ENCODE measurements around the gene KCNK1. TPM values are rescaled to one million over a fixed set of nuclear protein-coding genes. Genes with fewer than 3 reads are reported as not detected.

Gene KCNK1
- total and polyA plus RNA-seq, 2 of the 8 experiments (the other 6 are each of a cell fraction or from before 2014, with no cell fraction given), result 11.9 to 16.5 TPM

DNA sequence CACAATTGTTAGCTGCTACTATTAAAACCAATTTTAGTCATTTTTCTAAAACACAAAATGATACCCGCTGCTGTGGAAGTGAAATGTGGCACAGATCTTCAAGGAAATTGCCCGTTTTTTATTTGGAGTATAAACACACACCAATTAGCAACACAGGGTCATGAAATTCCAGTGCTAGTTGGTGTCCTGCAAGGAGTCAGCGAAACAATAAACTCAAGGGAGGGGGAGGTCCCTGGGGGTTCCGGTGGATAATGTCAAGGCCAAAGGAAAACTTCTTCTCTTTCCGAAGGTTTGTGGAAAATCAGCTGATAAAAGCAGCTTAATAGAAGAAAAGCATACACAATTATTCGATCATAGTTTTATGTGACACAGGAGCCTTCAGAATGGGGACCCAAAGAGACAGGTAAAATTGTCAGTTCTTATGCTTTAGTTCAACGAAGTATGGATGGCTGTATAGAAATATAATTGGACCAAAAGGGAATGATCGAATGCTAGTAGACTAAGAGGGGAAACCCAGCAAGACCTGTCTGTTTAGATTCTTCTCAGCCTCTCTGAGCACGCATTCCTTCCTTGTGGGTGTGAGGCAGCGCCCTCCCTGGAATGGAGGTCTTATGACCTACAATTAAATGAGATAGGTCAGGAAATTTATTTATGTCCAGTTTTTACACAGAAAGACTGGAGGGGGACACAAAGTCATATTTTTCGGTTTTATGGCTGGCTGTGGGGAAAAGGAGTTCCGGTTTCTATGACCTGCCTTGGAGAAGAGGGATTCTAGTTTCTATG lies 65.9 kb downstream of the KCNK1 start (continued):
- TF ChIP-seq, protein P1, sequence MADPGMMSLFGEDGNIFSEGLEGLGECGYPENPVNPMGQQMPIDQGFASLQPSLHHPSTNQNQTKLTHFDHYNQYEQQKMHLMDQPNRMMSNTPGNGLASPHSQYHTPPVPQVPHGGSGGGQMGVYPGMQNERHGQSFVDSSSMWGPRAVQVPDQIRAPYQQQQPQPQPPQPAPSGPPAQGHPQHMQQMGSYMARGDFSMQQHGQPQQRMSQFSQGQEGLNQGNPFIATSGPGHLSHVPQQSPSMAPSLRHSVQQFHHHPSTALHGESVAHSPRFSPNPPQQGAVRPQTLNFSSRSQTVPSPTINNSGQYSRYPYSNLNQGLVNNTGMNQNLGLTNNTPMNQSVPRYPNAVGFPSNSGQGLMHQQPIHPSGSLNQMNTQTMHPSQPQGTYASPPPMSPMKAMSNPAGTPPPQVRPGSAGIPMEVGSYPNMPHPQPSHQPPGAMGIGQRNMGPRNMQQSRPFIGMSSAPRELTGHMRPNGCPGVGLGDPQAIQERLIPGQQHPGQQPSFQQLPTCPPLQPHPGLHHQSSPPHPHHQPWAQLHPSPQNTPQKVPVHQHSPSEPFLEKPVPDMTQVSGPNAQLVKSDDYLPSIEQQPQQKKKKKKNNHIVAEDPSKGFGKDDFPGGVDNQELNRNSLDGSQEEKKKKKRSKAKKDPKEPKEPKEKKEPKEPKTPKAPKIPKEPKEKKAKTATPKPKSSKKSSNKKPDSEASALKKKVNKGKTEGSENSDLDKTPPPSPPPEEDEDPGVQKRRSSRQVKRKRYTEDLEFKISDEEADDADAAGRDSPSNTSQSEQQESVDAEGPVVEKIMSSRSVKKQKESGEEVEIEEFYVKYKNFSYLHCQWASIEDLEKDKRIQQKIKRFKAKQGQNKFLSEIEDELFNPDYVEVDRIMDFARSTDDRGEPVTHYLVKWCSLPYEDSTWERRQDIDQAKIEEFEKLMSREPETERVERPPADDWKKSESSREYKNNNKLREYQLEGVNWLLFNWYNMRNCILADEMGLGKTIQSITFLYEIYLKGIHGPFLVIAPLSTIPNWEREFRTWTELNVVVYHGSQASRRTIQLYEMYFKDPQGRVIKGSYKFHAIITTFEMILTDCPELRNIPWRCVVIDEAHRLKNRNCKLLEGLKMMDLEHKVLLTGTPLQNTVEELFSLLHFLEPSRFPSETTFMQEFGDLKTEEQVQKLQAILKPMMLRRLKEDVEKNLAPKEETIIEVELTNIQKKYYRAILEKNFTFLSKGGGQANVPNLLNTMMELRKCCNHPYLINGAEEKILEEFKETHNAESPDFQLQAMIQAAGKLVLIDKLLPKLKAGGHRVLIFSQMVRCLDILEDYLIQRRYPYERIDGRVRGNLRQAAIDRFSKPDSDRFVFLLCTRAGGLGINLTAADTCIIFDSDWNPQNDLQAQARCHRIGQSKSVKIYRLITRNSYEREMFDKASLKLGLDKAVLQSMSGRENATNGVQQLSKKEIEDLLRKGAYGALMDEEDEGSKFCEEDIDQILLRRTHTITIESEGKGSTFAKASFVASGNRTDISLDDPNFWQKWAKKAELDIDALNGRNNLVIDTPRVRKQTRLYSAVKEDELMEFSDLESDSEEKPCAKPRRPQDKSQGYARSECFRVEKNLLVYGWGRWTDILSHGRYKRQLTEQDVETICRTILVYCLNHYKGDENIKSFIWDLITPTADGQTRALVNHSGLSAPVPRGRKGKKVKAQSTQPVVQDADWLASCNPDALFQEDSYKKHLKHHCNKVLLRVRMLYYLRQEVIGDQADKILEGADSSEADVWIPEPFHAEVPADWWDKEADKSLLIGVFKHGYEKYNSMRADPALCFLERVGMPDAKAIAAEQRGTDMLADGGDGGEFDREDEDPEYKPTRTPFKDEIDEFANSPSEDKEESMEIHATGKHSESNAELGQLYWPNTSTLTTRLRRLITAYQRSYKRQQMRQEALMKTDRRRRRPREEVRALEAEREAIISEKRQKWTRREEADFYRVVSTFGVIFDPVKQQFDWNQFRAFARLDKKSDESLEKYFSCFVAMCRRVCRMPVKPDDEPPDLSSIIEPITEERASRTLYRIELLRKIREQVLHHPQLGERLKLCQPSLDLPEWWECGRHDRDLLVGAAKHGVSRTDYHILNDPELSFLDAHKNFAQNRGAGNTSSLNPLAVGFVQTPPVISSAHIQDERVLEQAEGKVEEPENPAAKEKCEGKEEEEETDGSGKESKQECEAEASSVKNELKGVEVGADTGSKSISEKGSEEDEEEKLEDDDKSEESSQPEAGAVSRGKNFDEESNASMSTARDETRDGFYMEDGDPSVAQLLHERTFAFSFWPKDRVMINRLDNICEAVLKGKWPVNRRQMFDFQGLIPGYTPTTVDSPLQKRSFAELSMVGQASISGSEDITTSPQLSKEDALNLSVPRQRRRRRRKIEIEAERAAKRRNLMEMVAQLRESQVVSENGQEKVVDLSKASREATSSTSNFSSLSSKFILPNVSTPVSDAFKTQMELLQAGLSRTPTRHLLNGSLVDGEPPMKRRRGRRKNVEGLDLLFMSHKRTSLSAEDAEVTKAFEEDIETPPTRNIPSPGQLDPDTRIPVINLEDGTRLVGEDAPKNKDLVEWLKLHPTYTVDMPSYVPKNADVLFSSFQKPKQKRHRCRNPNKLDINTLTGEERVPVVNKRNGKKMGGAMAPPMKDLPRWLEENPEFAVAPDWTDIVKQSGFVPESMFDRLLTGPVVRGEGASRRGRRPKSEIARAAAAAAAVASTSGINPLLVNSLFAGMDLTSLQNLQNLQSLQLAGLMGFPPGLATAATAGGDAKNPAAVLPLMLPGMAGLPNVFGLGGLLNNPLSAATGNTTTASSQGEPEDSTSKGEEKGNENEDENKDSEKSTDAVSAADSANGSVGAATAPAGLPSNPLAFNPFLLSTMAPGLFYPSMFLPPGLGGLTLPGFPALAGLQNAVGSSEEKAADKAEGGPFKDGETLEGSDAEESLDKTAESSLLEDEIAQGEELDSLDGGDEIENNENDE (IDR thresholded peaks at IDR 0.05; ENCODE audit: insufficient replicate concordance, low read length), result no peak
- TF ChIP-seq, protein P2, sequence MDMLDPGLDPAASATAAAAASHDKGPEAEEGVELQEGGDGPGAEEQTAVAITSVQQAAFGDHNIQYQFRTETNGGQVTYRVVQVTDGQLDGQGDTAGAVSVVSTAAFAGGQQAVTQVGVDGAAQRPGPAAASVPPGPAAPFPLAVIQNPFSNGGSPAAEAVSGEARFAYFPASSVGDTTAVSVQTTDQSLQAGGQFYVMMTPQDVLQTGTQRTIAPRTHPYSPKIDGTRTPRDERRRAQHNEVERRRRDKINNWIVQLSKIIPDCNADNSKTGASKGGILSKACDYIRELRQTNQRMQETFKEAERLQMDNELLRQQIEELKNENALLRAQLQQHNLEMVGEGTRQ (IDR thresholded peaks at IDR 0.05; ENCODE audit: low read length), result no peak
- no peak for TF ChIP-seq EZH2 (IDR thresholded peaks at IDR 0.05; ENCODE audit: low read depth, low read length, severe bottlenecking)
- TF ChIP-seq HDAC2 (IDR thresholded peaks at IDR 0.05; ENCODE audit: borderline replicate concordance in 1 of 2, low read depth in 2 of 2, low read length in 2 of 2), result no peak
- TF ChIP-seq FOSL1 (IDR thresholded peaks at IDR 0.05; ENCODE audit: insufficient read depth, low read depth, low read length), result no peak
- TF ChIP-seq RBBP5 (IDR thresholded peaks at IDR 0.05; ENCODE audit: borderline replicate concordance, low read depth, low read length), result no peak
- no peak for TF ChIP-seq CEBPB (IDR thresholded peaks at IDR 0.05; ENCODE audit: low read depth, low read length)
- peak; percentile 60; the same call in 1 of the 2 replicates for TF ChIP-seq TEAD4 (IDR thresholded peaks at IDR 0.05; ENCODE audit: low read depth, low read length)

All from H1 (cell line).